ENCODE measurements around the gene MTERF2. TPM values are rescaled to one million over a fixed set of nuclear protein-coding genes. Genes with fewer than 3 reads are reported as not detected.

The MTERF2 gene
- total and polyA plus RNA-seq, 2 of the 13 experiments (the other 11 are each of a cell fraction or from before 2014, with no cell fraction given): 8.0 to 11.6 TPM

DNA sequence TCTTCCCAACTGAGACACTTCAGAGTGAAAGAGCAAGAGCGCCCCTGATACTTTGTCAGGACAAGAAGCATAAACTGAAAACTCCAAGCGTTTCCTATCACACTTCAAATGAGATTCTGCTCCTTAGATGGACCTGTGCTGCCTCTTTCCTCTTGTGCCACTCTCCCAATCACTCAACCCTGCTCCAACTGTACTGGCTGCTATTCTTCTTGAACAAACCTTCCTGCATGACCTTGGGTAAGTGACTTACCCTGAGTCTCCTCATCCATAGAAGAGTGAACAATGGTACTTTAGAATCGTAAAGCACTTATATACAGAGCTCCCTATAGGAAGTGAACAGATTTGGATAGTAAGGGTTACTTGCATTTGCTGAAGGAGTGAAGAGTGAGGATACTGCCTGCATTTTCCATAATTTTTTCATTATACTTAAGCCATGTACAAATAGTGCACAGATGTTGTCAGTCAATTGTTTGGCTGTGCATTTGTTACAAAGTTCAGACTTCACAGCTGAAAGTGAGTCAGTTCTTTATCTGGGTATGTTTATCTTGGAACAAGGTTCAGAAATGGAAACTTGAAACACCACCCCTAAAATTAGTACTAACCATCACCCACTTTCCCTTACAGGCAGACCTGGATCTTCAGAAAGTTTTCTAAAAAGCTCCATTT, 10.8 kb downstream of the MTERF2 start (continued):
- TF ChIP-seq TFAP4 (IDR thresholded peaks at IDR 0.05; ENCODE audit: borderline replicate concordance, low read depth) (peak; percentile 94), ZNF850 (CRISPR knock-in tag; conservative IDR thresholded peaks at IDR 0.05) (no peak), DNMT3B (CRISPR knock-in tag; conservative IDR thresholded peaks at IDR 0.05) (0 out of 2 replicates have a peak, but pooled peaks have one; percentile 24), HDAC6 (IDR thresholded peaks at IDR 0.05; ENCODE audit: low read depth, low read length) (no peak), ZNF367 (CRISPR knock-in tag; IDR thresholded peaks at IDR 0.05; ENCODE audit: borderline replicate concordance) (no peak), MEIS2 (CRISPR knock-in tag; IDR thresholded peaks at IDR 0.05) (no peak), IKZF4 (CRISPR knock-in tag; IDR thresholded peaks at IDR 0.05; ENCODE audit: borderline replicate concordance, low read depth, not compliant biosample characterization) (no peak), ZBTB21 (CRISPR knock-in tag; IDR thresholded peaks at IDR 0.05) (no peak), REPIN1 (CRISPR knock-in tag; IDR thresholded peaks at IDR 0.05; ENCODE audit: borderline replicate concordance, low read depth) (no peak), HNF4G (IDR thresholded peaks at IDR 0.05; ENCODE audit: borderline replicate concordance, low read depth, low read length) (peak; percentile 86), HNF4G (CRISPR knock-in tag; IDR thresholded peaks at IDR 0.05; ENCODE audit: borderline replicate concordance, low read depth) (no peak; the same call in 1 of the 2 replicates), GATAD2A (CRISPR knock-in tag; IDR thresholded peaks at IDR 0.05) (peak; percentile 85), ZNF614 (CRISPR knock-in tag; IDR thresholded peaks at IDR 0.05; ENCODE audit: borderline replicate concordance) (0 out of 2 replicates have a peak, but pooled peaks have one; percentile 61), ZNF333 (CRISPR knock-in tag; IDR thresholded peaks at IDR 0.05; ENCODE audit: borderline replicate concordance) (no peak), SRF (IDR thresholded peaks at IDR 0.05; ENCODE audit: low read depth, low read length) (no peak), ETV6 (CRISPR knock-in tag; conservative IDR thresholded peaks at IDR 0.05) (no peak), TFE3 (CRISPR knock-in tag; IDR thresholded peaks at IDR 0.05) (no peak), ZNF317 (CRISPR knock-in tag; IDR thresholded peaks at IDR 0.05) (0 out of 2 replicates have a peak, but pooled peaks have one; percentile 46), RAD51 (IDR thresholded peaks at IDR 0.05; ENCODE audit: borderline replicate concordance) (no peak), ZBTB34 (CRISPR knock-in tag; IDR thresholded peaks at IDR 0.05) (no peak), TCF7L2 (IDR thresholded peaks at IDR 0.05; ENCODE audit: low read depth, low read length) (no peak), ZSCAN9 (CRISPR knock-in tag; IDR thresholded peaks at IDR 0.05; ENCODE audit: borderline replicate concordance) (no peak; the same call in 1 of the 2 replicates)
- TF ChIP-seq, protein P1, sequence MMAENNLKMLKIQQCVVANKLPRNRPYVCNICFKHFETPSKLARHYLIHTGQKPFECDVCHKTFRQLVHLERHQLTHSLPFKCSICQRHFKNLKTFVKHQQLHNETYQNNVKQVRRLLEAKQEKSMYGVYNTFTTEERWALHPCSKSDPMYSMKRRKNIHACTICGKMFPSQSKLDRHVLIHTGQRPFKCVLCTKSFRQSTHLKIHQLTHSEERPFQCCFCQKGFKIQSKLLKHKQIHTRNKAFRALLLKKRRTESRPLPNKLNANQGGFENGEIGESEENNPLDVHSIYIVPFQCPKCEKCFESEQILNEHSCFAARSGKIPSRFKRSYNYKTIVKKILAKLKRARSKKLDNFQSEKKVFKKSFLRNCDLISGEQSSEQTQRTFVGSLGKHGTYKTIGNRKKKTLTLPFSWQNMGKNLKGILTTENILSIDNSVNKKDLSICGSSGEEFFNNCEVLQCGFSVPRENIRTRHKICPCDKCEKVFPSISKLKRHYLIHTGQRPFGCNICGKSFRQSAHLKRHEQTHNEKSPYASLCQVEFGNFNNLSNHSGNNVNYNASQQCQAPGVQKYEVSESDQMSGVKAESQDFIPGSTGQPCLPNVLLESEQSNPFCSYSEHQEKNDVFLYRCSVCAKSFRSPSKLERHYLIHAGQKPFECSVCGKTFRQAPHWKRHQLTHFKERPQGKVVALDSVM (CRISPR knock-in tag; IDR thresholded peaks at IDR 0.05): no peak
- TF ChIP-seq, protein P2, sequence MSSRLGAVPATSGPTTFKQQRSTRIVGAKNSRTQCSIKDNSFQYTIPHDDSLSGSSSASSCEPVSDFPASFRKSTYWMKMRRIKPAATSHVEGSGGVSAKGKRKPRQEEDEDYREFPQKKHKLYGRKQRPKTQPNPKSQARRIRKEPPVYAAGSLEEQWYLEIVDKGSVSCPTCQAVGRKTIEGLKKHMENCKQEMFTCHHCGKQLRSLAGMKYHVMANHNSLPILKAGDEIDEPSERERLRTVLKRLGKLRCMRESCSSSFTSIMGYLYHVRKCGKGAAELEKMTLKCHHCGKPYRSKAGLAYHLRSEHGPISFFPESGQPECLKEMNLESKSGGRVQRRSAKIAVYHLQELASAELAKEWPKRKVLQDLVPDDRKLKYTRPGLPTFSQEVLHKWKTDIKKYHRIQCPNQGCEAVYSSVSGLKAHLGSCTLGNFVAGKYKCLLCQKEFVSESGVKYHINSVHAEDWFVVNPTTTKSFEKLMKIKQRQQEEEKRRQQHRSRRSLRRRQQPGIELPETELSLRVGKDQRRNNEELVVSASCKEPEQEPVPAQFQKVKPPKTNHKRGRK (CRISPR knock-in tag; IDR thresholded peaks at IDR 0.05): no peak
